OCI-LY1 (cell line): ENCODE results near the gene DRGX.

Experiments
- H2AFZ ChIP-seq: fragments of 200-600 bp; sonication (generic), shearing (Covaris generic); 2 replicates; pipeline ENCODE4 v1.6.0; 2014; ENCODE audit warnings: antibody characterized with exemption, mild to moderate bottlenecking, low read length
- H3F3A ChIP-seq: fragments of 200-600 bp; sonication (generic), shearing (Covaris generic); 2 replicates; pipeline ENCODE4 v1.6.0; 2014; ENCODE audit warnings: mild to moderate bottlenecking, antibody characterized with exemption, low read length, moderate library complexity; ENCODE audit not compliant: insufficient read depth
- H3K27ac ChIP-seq: fragments of 200-600 bp; sonication (generic); 2 replicates; pipeline ENCODE4 v1.5.1; 2014; ENCODE audit warnings: low read length, mixed run types, mild to moderate bottlenecking, low read depth; ENCODE audit not compliant: poor library complexity, severe bottlenecking
- H3K27me3 ChIP-seq: fragments of 200-600 bp; sonication (generic); 2 replicates; pipeline ENCODE4 v1.6.0; 2014; ENCODE audit warnings: antibody characterized with exemption, mild to moderate bottlenecking, low read length, moderate library complexity; ENCODE audit not compliant: insufficient read depth
- H3K36me3 ChIP-seq: fragments of 200-600 bp; sonication (generic); 2 replicates; pipeline ENCODE4 v1.6.1; 2014; ENCODE audit warnings: mild to moderate bottlenecking, antibody characterized with exemption, low read length, moderate library complexity, mixed read lengths; ENCODE audit not compliant: insufficient read depth
- H3K4me1 ChIP-seq: fragments of 200-600 bp; sonication (generic); 2 replicates; pipeline ENCODE4 v1.5.1; 2014; ENCODE audit warnings: mild to moderate bottlenecking, low read length, moderate library complexity; ENCODE audit not compliant: insufficient read depth, severe bottlenecking
- H3K4me2 ChIP-seq: fragments of 200-600 bp; sonication (generic), shearing (Covaris generic); 2 replicates; pipeline ENCODE4 v1.6.1; 2014; ENCODE audit warnings: low read length
- H3K4me3 ChIP-seq: fragments of 200-600 bp; sonication (generic); 2 replicates; pipeline ENCODE4 v1.5.1; 2014; ENCODE audit warnings: low read length, low read depth, mild to moderate bottlenecking, mixed read lengths; ENCODE audit not compliant: poor library complexity, severe bottlenecking
- H3K79me2 ChIP-seq: fragments of 200-600 bp; shearing (Covaris generic); 2 replicates; pipeline ENCODE4 v1.6.1; 2016; ENCODE audit warnings: mixed run types, low read length, mixed read lengths; ENCODE audit not compliant: insufficient read depth
- H3K9ac ChIP-seq: fragments of 200-600 bp; sonication (generic), shearing (Covaris generic); 2 replicates; pipeline ENCODE4 v1.6.1; 2014; ENCODE audit warnings: mild to moderate bottlenecking, low read length, mixed read lengths
- H3K9me2 ChIP-seq: fragments of 200-600 bp; sonication (generic), shearing (Covaris generic); 2 replicates; pipeline ENCODE4 v1.6.1; 2014; ENCODE audit warnings: low read depth, mild to moderate bottlenecking, low read length, mixed read lengths
- H3K9me3 ChIP-seq: fragments of 200-600 bp; shearing (Covaris generic); 2 replicates; pipeline ENCODE4 v1.6.1; 2014; ENCODE audit warnings: low read length, mixed read lengths
- H4K20me1 ChIP-seq: fragments of 200-600 bp; sonication (generic), shearing (Covaris generic); 2 replicates; pipeline ENCODE4 v1.6.0; 2016; ENCODE audit warnings: mild to moderate bottlenecking, low read length; ENCODE audit not compliant: insufficient read depth
- CTCF ChIP-seq: fragments of 200-600 bp; sonication (generic), shearing (Covaris generic); IDR thresholded peaks from 2 replicates; pipeline ENCODE4 v1.5.1; 2017; ENCODE audit warnings: mild to moderate bottlenecking, antibody characterized with exemption, low read length, moderate library complexity, mixed read lengths
- EZH2 ChIP-seq: fragments of 200-600 bp; sonication (generic), shearing (Covaris generic); IDR thresholded peaks from 2 replicates; pipeline ENCODE4 v1.8.0; 2017; ENCODE audit warnings: borderline replicate concordance, mixed run types, mild to moderate bottlenecking, antibody characterized with exemption, low read length, moderate library complexity, mixed read lengths

Gene DRGX

GRCh38 chr10:49353895-49354566, 41.9 kb downstream of the DRGX start:
- Histone ChIP-seq H3K27ac (no peak overlapping the region), H3K27me3 (no peaks in the 10 kb centered on the region), H3F3A (no peaks in the 10 kb centered on the region), H3K9me3 (no peaks in the 10 kb centered on the region), H3K9me2 (no peaks in the 10 kb centered on the region), H3K36me3 (no peaks in the 10 kb centered on the region), H3K4me1 (no peaks in the 10 kb centered on the region), H3K4me3 (no peak overlapping the region), H2AFZ (no peak overlapping the region), H4K20me1 (no peaks in the 10 kb centered on the region), H3K79me2 (no peaks in the 10 kb centered on the region), H3K9ac (no peak overlapping the region), H3K4me2 (no peak overlapping the region)
- TF ChIP-seq EZH2 (no peak), CTCF (no peak)

- Histone ChIP-seq H3K9ac (no peak overlapping the region), H3K9me3 (no peaks in the 10 kb centered on the region)
These were observed 42.6 kb downstream of the DRGX start for GRCh38 chr10:49353026-49353894.

GRCh38 chr10:49352323-49352722, 43.6 kb downstream of the DRGX start:
- H3K4me3 ChIP-seq: no peak overlapping the region
- no peaks in the 10 kb centered on the region for H3K79me2 ChIP-seq
- TF ChIP-seq EZH2 (no peak), CTCF (no peak)
- H3K4me1 ChIP-seq: no peaks in the 10 kb centered on the region
- H3K36me3 ChIP-seq: no peaks in the 10 kb centered on the region
- H3K4me2 ChIP-seq: no peak overlapping the region
- H3K27ac ChIP-seq: no peak overlapping the region
- no peaks in the 10 kb centered on the region for H4K20me1 ChIP-seq
- no peaks in the 10 kb centered on the region for H3K9me2 ChIP-seq
- H3K9ac ChIP-seq: no peak overlapping the region
- no peaks in the 10 kb centered on the region for H3K9me3 ChIP-seq
- no peak overlapping the region for H2AFZ ChIP-seq
- no peaks in the 10 kb centered on the region for H3K27me3 ChIP-seq
- no peaks in the 10 kb centered on the region for H3F3A ChIP-seq

More at GRCh38 chr10:49353026-49353894, 42.6 kb downstream of the DRGX start:
- no peak overlapping the region for H3K4me3 ChIP-seq
- no peaks in the 10 kb centered on the region for H4K20me1 ChIP-seq
- H3F3A ChIP-seq: no peaks in the 10 kb centered on the region
- H3K79me2 ChIP-seq: no peaks in the 10 kb centered on the region
- no peak overlapping the region for H3K4me2 ChIP-seq
- H3K27ac ChIP-seq: no peak overlapping the region
- no peaks in the 10 kb centered on the region for H3K4me1 ChIP-seq
- no peak for TF ChIP-seq EZH2
- no peak for TF ChIP-seq CTCF
- no peak overlapping the region for H2AFZ ChIP-seq
- no peaks in the 10 kb centered on the region for H3K27me3 ChIP-seq
- H3K36me3 ChIP-seq: no peaks in the 10 kb centered on the region
- H3K9me2 ChIP-seq: no peaks in the 10 kb centered on the region
